Measurements from ENCODE around the gene DRD5.

The DRD5 gene

GRCh38 chr4:9816285-9816684 is 34.9 kb downstream of the DRD5 start:
- DNase-seq (ENCODE audit: low read depth) = no peak

- no peak for DNase-seq (ENCODE audit: low read depth)
Observed at GRCh38 chr4:9820343-9820742, 38.9 kb downstream of the DRD5 start.

- DNase-seq (ENCODE audit: low read depth) = no peak
Observed at GRCh38 chr4:9825049-9825448, 43.6 kb downstream of the DRD5 start.

GRCh38 chr4:9826551-9826950 is 45.1 kb downstream of the DRD5 start:
- no peak for DNase-seq (ENCODE audit: low read depth)

GRCh38 chr4:9832640-9833039 is 51.2 kb downstream of the DRD5 start:
- DNase-seq (ENCODE audit: low read depth) = no peak

- no peak for DNase-seq (ENCODE audit: low read depth)
Observed at GRCh38 chr4:9833421-9833820, 52.0 kb downstream of the DRD5 start.

All from EH (cell line).